Measurements from ENCODE around the gene KIF6.

GRCh38 chr6:39287601-39288000 lies 437.6 kb downstream of the KIF6 start:
- TF ChIP-seq CTCF (IDR thresholded peaks at IDR 0.05 in 2 of 3, conservative IDR thresholded peaks at IDR 0.05 in 1 of 3; ENCODE audit: borderline replicate concordance in 1 of 3, insufficient read depth in 1 of 3, low read depth in 2 of 3, low read length in 2 of 3) (no peak), SIN3A (IDR thresholded peaks at IDR 0.05; ENCODE audit: low read depth) (no peak), ZFX (IDR thresholded peaks at IDR 0.05) (no peak), POLR2A (IDR thresholded peaks at IDR 0.05; ENCODE audit: borderline replicate concordance, extremely low read depth, insufficient read depth, insufficient read length) (no peak), EZH2 (IDR thresholded peaks at IDR 0.05) (no peak), SP1 (IDR thresholded peaks at IDR 0.05; ENCODE audit: low read depth) (no peak), POLR2AphosphoS5 (IDR thresholded peaks at IDR 0.05; ENCODE audit: low read depth, low read length) (no peak)
